Medulla oblongata (tissue), 1 donor: ENCODE measurements around the gene DCAF4L1.

Experiments used
- DNase-seq: peaks from one replicate; pipeline ENCODE4 v3.0.0-alpha.2; 2015; ENCODE audit errors: extremely low spot score

The DCAF4L1 gene

GRCh38 chr4:41981456-41981855 is at the start of gene DCAF4L1:
Gene DCAF4L1, plus strand, starts transcription at chr4:41981756. Its CDS starts 37 bp downstream, at chr4:41981793.
- no peak for DNase-seq

- DNase-seq = no peak
Observed at GRCh38 chr4:41932988-41933387, 48.6 kb upstream of the DCAF4L1 start.

GRCh38 chr4:41933997-41934503 is 47.5 kb upstream of the DCAF4L1 start:
- peak; percentile 67 for DNase-seq

GRCh38 chr4:41934514-41934900 is 47.0 kb upstream of the DCAF4L1 start:
- peak; percentile 28 for DNase-seq

GRCh38 chr4:41934901-41935651 is 46.5 kb upstream of the DCAF4L1 start, which contains the start of gene TMEM33:
Gene TMEM33, plus strand, starts transcription at chr4:41935429. Its CDS starts 56 bp downstream, at chr4:41935485.
- peak; percentile 95 for DNase-seq

- no peak for DNase-seq
Observed at GRCh38 chr4:41935652-41936021, 45.9 kb upstream of the DCAF4L1 start.

- no peak for DNase-seq
Observed at GRCh38 chr4:41939016-41939626, 42.4 kb upstream of the DCAF4L1 start.

GRCh38 chr4:41940834-41941233 is 40.7 kb upstream of the DCAF4L1 start:
- no peak for DNase-seq

GRCh38 chr4:41943506-41943905 is 38.0 kb upstream of the DCAF4L1 start:
- no peak for DNase-seq

GRCh38 chr4:41944089-41944488 is 37.5 kb upstream of the DCAF4L1 start:
- no peak for DNase-seq

GRCh38 chr4:41949531-41949930 is 32.0 kb upstream of the DCAF4L1 start:
- DNase-seq = no peak

GRCh38 chr4:41957634-41958033 is 23.9 kb upstream of the DCAF4L1 start:
- no peak for DNase-seq

- peak; percentile 9 for DNase-seq
Observed at GRCh38 chr4:41963105-41963504, 18.5 kb upstream of the DCAF4L1 start.

- no peak for DNase-seq
Observed at GRCh38 chr4:41964401-41964800, 17.2 kb upstream of the DCAF4L1 start.

- no peak for DNase-seq
Observed at GRCh38 chr4:41967392-41967791, 14.2 kb upstream of the DCAF4L1 start.

- DNase-seq = no peak
Observed at GRCh38 chr4:41969671-41970070, 11.9 kb upstream of the DCAF4L1 start.

GRCh38 chr4:41975341-41975740 is 6.2 kb upstream of the DCAF4L1 start:
- DNase-seq = no peak

- no peak for DNase-seq
Observed at GRCh38 chr4:41976775-41977516, 4.6 kb upstream of the DCAF4L1 start.

- DNase-seq = no peak
Observed at GRCh38 chr4:41977709-41978108, 3.8 kb upstream of the DCAF4L1 start.

- DNase-seq = no peak
Observed at GRCh38 chr4:41982716-41983115, 1.2 kb downstream of the DCAF4L1 start.

GRCh38 chr4:41985151-41985550 is 3.6 kb downstream of the DCAF4L1 start:
- DNase-seq = no peak

- DNase-seq = no peak
Observed at GRCh38 chr4:41989994-41990364, 8.4 kb downstream of the DCAF4L1 start.
